Limb (tissue), 2 donors: ENCODE measurements around the gene OPCML.

Source experiments
- DNase-seq, 2 donors: peaks; one replicate each; pipeline ENCODE4 v3.0.0-alpha.2; 2016; ENCODE audit errors: extremely low spot score in 2 of 2

OPCML gene

DNA sequence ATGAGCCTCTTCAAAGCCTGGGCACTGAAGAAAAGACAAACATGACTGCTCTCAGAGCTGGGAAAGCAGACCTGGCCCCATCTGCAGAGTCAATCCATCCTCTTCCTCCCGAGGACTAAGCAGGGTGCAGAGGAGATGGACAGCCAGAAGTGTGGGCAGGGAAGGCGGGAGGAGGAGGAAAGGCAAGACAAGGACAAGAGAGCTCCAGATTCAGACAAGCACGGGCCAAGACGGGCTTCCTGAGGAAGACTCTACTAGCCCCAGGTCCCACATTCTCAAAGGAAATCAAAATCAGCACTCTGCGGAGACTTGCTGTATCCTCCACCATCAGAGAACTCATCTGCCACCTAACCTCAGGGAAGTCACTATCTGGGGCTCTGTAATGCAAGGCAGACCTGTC is 28.5 kb downstream of the OPCML start:
- DNase-seq = no peak

DNA sequence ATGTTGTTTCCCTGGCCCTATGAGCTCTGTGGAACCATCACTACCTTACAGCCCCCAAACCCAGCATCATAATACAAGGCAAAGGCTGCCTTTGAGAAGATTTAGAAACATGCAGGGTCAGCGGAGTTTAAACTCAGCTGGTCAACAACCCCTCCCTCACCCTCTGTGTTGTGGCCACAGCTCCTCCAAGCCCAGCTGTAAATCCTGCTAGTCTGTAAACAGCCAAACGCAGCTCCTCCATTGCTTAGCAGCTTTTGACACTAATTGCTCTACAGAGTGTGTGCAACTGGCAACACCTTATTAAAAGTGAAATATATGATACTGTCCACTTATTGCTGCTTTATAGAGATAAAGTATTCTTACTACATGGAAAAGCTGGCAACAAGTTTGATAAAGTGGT is 29.1 kb downstream of the OPCML start:
- no peak for DNase-seq

DNA sequence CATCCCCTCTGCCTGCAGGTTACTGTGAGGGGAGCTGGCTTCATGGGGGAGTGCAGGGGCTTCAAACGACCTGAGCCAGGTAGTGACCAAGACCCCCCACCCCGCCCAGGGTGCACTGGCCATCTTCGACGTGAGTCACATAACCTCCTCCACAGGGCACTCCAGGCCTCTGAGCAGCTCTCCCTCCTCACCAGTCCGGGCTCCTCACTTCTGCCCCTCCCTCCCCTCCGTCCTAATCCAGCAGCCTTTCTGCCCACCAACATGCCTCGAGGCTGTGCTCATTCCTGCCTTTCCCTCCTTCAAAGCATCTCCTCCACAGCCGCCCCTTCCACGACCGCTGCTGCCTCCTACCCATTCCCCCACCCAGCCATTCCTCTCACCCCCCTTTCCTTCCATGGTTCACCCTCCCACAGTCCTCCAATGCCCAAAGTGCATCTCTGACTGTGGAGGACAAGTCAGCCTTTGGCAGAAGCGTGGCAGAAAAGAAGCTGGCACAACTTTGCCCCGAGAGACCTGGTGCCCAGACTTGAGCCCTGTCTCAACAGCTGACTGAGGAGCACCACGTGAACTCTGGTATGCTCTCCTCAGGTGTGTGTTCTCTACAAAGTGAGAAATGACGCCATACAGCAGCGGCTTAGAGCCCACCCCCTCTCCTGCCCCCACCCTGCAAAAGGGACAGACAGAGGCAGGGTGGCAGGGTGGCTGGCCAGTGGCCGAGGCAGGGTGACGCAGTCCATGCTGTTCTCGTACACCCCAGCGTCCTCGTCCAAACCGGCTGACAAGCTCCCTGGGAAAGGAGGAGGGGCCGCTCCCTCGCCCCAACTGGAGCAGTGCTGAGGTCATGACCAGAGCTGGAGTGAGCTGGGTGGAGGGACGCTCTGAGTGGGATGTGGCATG is 30.4 kb downstream of the OPCML start:
- DNase-seq = no peak

- no peak for DNase-seq
Measured at GRCh38 chr11:133500936-133501335, 31.4 kb downstream of the OPCML start.

DNA sequence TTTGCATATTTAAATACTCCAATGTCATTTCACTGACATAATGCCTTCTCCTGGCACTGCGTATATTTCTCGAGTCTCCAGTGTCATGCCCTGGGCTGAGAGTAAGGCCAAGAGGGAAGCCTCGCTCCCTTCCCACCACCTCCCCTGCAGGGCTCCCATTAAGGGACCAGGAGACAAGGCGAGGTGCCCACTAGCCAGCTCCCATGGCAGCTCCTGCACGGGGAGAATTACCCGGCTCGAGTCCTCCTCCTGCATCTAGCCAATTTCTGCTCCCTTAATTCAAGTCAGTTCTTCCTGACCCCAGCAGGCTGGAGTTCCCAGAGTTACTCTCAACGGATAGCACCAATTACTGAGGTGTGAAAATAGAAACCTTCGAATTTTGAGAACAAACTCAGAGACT is 31.9 kb downstream of the OPCML start:
- DNase-seq = no peak

DNA sequence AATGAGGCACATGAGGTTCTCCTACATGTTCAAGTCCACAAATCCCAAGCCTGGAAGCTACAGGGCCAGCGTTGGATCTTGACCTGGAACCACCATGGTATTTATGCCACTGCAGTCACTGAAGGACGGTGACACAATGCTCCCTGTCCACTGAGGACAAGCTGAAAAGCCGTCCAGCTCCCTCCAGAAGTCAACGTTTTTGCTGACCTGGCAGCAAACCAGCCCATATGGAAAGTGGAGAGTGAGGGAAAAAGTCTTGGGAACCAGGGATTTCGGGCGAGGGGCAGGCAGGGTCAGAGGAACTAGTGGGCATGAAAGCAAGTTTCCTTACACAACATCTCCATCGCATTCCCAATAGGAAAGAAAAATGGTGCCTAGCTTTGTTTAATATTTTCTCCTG is 33.3 kb downstream of the OPCML start:
- no peak for DNase-seq

- DNase-seq = no peak
Measured at GRCh38 chr11:133497477-133498140, 34.7 kb downstream of the OPCML start.

DNA sequence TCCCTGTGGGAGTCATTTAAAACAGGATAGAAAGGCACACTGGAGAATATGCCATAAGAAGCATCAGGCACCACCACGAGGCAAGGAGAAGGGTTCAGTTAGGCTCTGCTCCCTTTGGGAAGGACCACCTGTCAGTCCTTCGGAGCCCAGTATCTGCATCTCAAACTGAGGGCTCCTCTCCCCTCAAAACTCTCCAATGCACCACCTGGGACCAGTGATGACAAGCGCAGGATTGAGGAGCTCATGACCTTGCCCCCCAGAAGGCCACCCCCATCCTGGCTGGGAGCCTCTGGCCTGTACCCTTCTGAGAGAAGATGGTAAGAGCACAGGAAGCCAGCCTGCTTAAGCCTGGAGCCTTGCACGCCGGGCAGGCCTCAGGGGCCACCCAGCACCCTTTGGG is 39.4 kb downstream of the OPCML start:
- DNase-seq = no peak

DNA sequence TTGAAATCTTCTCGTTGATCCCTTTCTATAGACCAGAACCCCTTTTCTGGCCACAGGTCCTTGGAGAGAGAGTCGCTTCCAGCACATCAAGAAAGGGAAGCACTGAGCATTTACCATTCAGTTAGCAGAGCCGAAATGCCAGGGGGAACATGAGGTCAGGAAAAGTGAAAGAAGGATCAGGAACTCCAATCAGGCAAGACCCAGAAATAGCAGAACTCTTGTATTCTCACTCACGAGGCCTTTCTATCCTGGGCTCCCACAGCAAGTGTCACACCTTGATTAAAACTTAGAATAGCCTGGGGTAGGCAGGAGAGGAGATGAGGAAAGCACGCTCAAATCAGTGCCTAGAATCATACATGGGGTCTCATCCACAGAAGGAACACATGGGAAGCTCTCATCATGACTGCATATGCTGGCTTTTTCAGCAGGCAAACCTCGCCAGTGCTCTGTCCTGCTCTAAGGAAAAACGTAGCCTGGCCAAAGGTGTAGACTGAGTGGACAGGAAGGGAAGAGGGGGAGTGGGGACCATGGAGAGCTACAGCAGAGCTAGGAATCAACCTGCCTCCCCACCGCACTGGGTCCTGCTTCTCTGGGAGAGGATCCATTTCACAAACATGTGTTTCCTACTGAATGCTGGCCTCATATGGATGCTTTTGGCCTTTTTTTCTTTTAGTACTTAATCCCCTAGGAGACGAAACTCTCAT is 40.5 kb downstream of the OPCML start:
- no peak for DNase-seq

DNA sequence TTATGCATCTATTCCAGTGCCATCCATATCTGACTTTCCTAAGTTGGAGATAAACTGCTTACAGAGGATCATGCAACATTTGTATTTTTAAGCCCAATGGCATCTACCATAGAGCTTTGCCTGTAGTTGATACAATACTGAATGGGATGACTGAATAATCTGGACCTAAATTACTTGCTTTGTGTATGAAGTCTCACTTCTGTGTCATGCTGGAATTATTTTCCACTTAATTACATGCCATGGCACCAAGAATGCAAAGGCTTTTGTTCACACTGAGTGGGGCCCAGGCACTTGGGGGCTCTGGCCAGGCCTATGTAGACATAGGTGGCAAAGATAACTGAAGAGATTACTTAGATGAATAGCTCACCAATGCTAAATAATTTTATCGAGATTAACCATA is 51.6 kb downstream of the OPCML start:
- no peak for DNase-seq

DNA sequence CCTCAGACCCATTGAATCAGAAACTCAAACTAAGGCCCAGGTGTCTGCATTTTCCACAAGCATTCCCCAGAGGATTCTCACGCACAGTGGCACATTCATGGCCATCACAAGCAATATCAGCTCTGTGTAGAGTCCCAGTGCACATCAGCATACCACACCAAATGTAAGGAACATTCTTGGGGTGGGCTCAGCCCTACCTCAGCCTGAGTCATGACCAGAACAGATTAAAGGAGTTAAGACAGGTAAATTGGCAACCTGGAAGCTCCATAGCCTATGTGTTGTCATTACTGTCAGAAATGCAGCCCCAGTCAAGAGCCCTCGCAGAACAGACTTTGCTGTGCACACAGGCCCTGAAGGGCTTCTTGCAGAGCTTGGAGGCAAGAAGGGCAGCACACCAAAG is 53.1 kb downstream of the OPCML start:
- no peak for DNase-seq

DNA sequence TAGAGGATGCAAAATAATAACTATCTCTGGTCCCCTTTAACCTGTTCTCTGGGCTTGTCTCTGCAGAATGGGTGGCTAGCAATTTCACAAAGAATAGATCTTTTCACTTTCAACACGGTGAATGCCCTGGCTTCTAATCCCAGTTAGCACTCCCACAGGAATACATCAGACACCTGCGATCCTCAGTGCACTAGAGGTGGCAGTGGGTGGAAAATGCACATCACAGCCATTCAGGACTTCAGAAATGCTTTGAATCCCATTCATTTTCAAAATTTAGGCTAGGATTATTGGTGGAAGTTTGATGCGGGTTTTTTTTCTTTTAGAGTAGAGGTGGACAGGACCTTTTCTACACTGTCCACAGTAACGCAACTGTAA is 55.1 kb downstream of the OPCML start:
- DNase-seq = no peak

- DNase-seq = no peak
Measured at GRCh38 chr11:133476570-133477250, 55.6 kb downstream of the OPCML start.

- no peak for DNase-seq
Measured at GRCh38 chr11:133474461-133474860, 57.8 kb downstream of the OPCML start.

DNA sequence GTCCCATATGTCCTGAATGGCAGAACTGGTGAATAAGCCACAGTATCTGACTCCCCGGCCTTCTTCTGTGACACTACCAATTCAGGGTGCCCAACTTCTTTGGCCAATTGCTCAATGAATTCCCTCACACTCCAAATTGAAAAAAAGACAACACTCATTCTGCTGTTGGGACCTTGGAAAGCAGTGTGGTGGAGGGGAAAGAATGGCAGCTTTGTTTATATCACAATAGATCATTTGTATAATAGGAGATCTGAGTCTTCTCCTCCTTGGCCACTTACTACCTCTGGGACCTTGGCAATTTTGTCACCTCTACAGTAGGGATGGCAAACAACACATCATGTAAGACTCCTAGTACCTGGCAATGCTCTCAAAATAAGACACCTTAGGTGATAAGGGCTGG is 64.6 kb downstream of the OPCML start:
- DNase-seq = no peak

- DNase-seq = no peak
Measured at GRCh38 chr11:133443206-133443747, 89.0 kb downstream of the OPCML start.

- no peak for DNase-seq
Measured at GRCh38 chr11:133441964-133442660, 90.2 kb downstream of the OPCML start.

- DNase-seq = no peak
Measured at GRCh38 chr11:133425992-133426391, 106.3 kb downstream of the OPCML start.

- no peak for DNase-seq
Measured at GRCh38 chr11:133425245-133425644, 107.1 kb downstream of the OPCML start.

- no peak for DNase-seq
Measured at GRCh38 chr11:133418218-133418617, 114.1 kb downstream of the OPCML start.

- DNase-seq = no peak
Measured at GRCh38 chr11:133414506-133414905, 117.8 kb downstream of the OPCML start.
